ENCODE data around the gene MEI4. TPM values are rescaled to one million over a fixed set of nuclear protein-coding genes. Genes with fewer than 3 reads are reported as not detected.

The MEI4 gene
- total and polyA plus RNA-seq, 2 donors (not counting 1 experiment from before 2014, with no cell fraction given) = not detected

DNA sequence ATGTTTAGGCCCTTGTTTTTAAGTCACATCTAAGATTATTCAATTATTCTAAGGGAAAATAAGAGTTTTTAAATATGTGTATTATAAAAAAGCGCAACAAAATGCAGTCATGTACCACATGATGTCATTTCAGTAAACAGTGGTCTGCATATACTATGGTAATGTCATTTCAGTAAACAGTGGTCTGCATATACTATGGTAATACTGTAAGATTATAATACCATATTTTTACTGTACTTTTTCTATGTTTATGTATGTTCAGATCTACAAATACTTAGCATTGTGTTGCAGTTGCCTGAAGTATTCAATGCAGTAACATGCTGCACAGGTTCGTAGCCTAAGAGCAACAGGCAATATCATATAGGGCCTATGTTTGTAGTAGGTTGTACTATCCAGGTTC lies 21.4 kb downstream of the MEI4 start:
- DNase-seq = no peak
- ATAC-seq (ENCODE audit: low read depth) = no peak
- Histone ChIP-seq H3K4me1 (ENCODE audit: control insufficient read depth in 2 of 2, insufficient read depth in 2 of 2, low read length in 2 of 2) (no peaks in the 10 kb centered on the region), H3K4me3 (ENCODE audit: control extremely low read depth in 1 of 5, extremely low read depth in 1 of 5, insufficient read depth in 1 of 5, low read depth in 2 of 5, low read length in 4 of 5) (no peak overlapping the region), H2AFZ (ENCODE audit: insufficient read depth, low read depth, low read length, poor library complexity, severe bottlenecking) (no peak overlapping the region), H4K20me1 (ENCODE audit: control insufficient read depth, insufficient read depth, low read length, poor library complexity, severe bottlenecking) (no peaks in the 10 kb centered on the region), H3K36me3 (replicated peaks in 1 of 2; ENCODE audit: control extremely low read depth in 1 of 2, control insufficient read depth in 1 of 2, extremely low read depth in 1 of 2, insufficient read depth in 2 of 2, low read length in 1 of 2) (no peaks in the 10 kb centered on the region), H3K9me3 (ENCODE audit: control extremely low read depth in 1 of 3, control insufficient read depth in 2 of 3, insufficient read depth in 1 of 3, low read length in 2 of 3) (no peaks in the 10 kb centered on the region), H3K79me2 (ENCODE audit: control insufficient read depth, insufficient read depth, low read length) (no peaks in the 10 kb centered on the region), H3K4me2 (replicated peaks; ENCODE audit: low read depth, low read length, poor library complexity, severe bottlenecking) (no peak overlapping the region), H3K9ac (ENCODE audit: low read length) (no peak overlapping the region), H3K27ac (ENCODE audit: low read length in 2 of 2) (no peak overlapping the region), H3K27me3 (replicated peaks in 1 of 4; ENCODE audit: control extremely low read depth in 1 of 4, control insufficient read depth in 3 of 4, insufficient read depth in 4 of 4, low read length in 3 of 4) (no peaks in the 10 kb centered on the region)
- ChIA-PET CTCF (no interaction called here), POLR2A (no interaction called here)
- H3K4me1 Mint-ChIP-seq = no peaks in the 10 kb centered on the region
- no peaks in the 10 kb centered on the region for H3K9me3 Mint-ChIP-seq (ENCODE audit: insufficient read depth)
- H3K27ac Mint-ChIP-seq = no peak overlapping the region
- TF ChIP-seq EZH2 (IDR thresholded peaks at IDR 0.05; ENCODE audit: borderline replicate concordance, insufficient read depth, low read depth, low read length, poor library complexity, severe bottlenecking) = no peak
- TF ChIP-seq, protein P1, sequence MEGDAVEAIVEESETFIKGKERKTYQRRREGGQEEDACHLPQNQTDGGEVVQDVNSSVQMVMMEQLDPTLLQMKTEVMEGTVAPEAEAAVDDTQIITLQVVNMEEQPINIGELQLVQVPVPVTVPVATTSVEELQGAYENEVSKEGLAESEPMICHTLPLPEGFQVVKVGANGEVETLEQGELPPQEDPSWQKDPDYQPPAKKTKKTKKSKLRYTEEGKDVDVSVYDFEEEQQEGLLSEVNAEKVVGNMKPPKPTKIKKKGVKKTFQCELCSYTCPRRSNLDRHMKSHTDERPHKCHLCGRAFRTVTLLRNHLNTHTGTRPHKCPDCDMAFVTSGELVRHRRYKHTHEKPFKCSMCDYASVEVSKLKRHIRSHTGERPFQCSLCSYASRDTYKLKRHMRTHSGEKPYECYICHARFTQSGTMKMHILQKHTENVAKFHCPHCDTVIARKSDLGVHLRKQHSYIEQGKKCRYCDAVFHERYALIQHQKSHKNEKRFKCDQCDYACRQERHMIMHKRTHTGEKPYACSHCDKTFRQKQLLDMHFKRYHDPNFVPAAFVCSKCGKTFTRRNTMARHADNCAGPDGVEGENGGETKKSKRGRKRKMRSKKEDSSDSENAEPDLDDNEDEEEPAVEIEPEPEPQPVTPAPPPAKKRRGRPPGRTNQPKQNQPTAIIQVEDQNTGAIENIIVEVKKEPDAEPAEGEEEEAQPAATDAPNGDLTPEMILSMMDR (IDR thresholded peaks at IDR 0.05) = no peak
- intact Hi-C loops (cut with micrococcal nuclease) = no loop called here
- WGBS (ENCODE audit: insufficient coverage) = no CpG with 5 or more reads among the region's 2 CpGs
- no peaks in the 10 kb centered on the region for H3K27me3 Mint-ChIP-seq
- H3K4me3 Mint-ChIP-seq = no peak overlapping the region

DNA sequence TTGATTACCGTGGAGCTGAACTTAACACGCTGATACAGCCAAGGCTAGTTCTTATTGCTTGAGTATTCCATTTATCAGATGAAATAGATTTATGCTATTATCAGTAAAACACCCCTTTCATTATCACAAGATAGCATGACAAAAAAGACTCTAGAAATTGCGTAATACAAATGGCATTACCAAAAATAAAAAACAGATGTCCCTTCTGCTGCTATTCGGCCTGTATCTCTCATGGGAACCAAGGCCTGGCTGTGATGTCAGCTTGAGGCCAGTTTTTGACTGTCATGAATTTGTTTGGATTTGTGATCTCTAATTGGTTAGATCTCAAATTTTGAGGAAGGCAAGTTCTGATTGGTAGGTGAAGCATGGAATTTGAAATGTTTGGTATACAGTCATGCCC lies 25.2 kb downstream of the MEI4 start:
- ChIA-PET POLR2A (no interaction called here), CTCF (no interaction called here)
- Histone ChIP-seq H2AFZ (ENCODE audit: insufficient read depth, low read depth, low read length, poor library complexity, severe bottlenecking) (no peak overlapping the region), H3K27me3 (replicated peaks in 1 of 4; ENCODE audit: control extremely low read depth in 1 of 4, control insufficient read depth in 3 of 4, insufficient read depth in 4 of 4, low read length in 3 of 4) (no peaks in the 10 kb centered on the region), H4K20me1 (ENCODE audit: control insufficient read depth, insufficient read depth, low read length, poor library complexity, severe bottlenecking) (no peaks in the 10 kb centered on the region), H3K27ac (ENCODE audit: low read length in 2 of 2) (no peak overlapping the region), H3K4me1 (ENCODE audit: control insufficient read depth in 2 of 2, insufficient read depth in 2 of 2, low read length in 2 of 2) (no peaks in the 10 kb centered on the region), H3K4me3 (ENCODE audit: control extremely low read depth in 1 of 5, extremely low read depth in 1 of 5, insufficient read depth in 1 of 5, low read depth in 2 of 5, low read length in 4 of 5) (no peak overlapping the region), H3K9ac (ENCODE audit: low read length) (no peak overlapping the region), H3K79me2 (ENCODE audit: control insufficient read depth, insufficient read depth, low read length) (no peaks in the 10 kb centered on the region), H3K4me2 (replicated peaks; ENCODE audit: low read depth, low read length, poor library complexity, severe bottlenecking) (no peak overlapping the region), H3K9me3 (ENCODE audit: control extremely low read depth in 1 of 3, control insufficient read depth in 2 of 3, insufficient read depth in 1 of 3, low read length in 2 of 3) (no peaks in the 10 kb centered on the region), H3K36me3 (replicated peaks in 1 of 2; ENCODE audit: control extremely low read depth in 1 of 2, control insufficient read depth in 1 of 2, extremely low read depth in 1 of 2, insufficient read depth in 2 of 2, low read length in 1 of 2) (no peaks in the 10 kb centered on the region)
- ATAC-seq (ENCODE audit: low read depth) (no peak), DNase-seq (no peak)
- Mint-ChIP-seq H3K9me3 (ENCODE audit: insufficient read depth) (no peaks in the 10 kb centered on the region), H3K4me3 (no peak overlapping the region), H3K4me1 (no peaks in the 10 kb centered on the region), H3K27me3 (no peaks in the 10 kb centered on the region), H3K27ac (no peak overlapping the region)
- intact Hi-C loops (cut with micrococcal nuclease) = no loop called here
- no peak for TF ChIP-seq EZH2 (IDR thresholded peaks at IDR 0.05; ENCODE audit: borderline replicate concordance, insufficient read depth, low read depth, low read length, poor library complexity, severe bottlenecking)
- TF ChIP-seq, protein P1 (IDR thresholded peaks at IDR 0.05) = no peak
- 100% methylated on average over 1 of the region's 4 CpGs for WGBS (ENCODE audit: insufficient coverage)

All from B cell (primary cell).